Measurements from ENCODE around the gene DLX1.

DLX1 gene

GRCh38 chr2:172129404-172129803, 44.1 kb downstream of the DLX1 start:
- no peaks in the 10 kb centered on the region for H3K9me3 ChIP-seq (ENCODE audit: control insufficient read depth, insufficient read depth, low read depth, low read length)
- no peak overlapping the region for H3K4me3 ChIP-seq (ENCODE audit: low read depth, low read length)
- H3K36me3 ChIP-seq (ENCODE audit: control insufficient read depth in 2 of 2, insufficient read depth in 1 of 2, low read length in 2 of 2) = no peaks in the 10 kb centered on the region
- ChIA-PET CTCF (interaction anchor here (0.6 to 3.6 kb wide), 9 partner anchors 9 to 557 kb away, joined by 3 to 30 read pairs (median 3); no protein-coding TSS in a partner anchor), POLR2A (no interaction called here)
- H3K27ac ChIP-seq (ENCODE audit: extremely low read depth, low read depth, low read length) = no peak overlapping the region
- no peaks in the 10 kb centered on the region for H3K4me1 ChIP-seq (ENCODE audit: control insufficient read depth, insufficient read depth, low read length)
- TF ChIP-seq GLIS1 (tag by site-specific recombination; IDR thresholded peaks at IDR 0.05) = no peak
- TF ChIP-seq ZNF843 (tag by site-specific recombination; IDR thresholded peaks at IDR 0.05) = no peak
- TF ChIP-seq ZNF701 (tag by site-specific recombination; IDR thresholded peaks at IDR 0.05) = no peak
- no peak for TF ChIP-seq PRDM6 (tag by site-specific recombination; IDR thresholded peaks at IDR 0.05)
- no peak for TF ChIP-seq ZNF518A (tag by site-specific recombination; conservative IDR thresholded peaks at IDR 0.05; ENCODE audit: low read depth)
- no peak for TF ChIP-seq ZNF513 (tag by site-specific recombination; IDR thresholded peaks at IDR 0.05)
- no peak for TF ChIP-seq ZNF341 (tag by site-specific recombination; IDR thresholded peaks at IDR 0.05; ENCODE audit: low read depth)
- TF ChIP-seq ZNF555 (tag by site-specific recombination; conservative IDR thresholded peaks at IDR 0.05) = no peak
- no peak for TF ChIP-seq ZNF548 (tag by site-specific recombination; IDR thresholded peaks at IDR 0.05)
- TF ChIP-seq ZBTB21 (tag by site-specific recombination; IDR thresholded peaks at IDR 0.05) = no peak
- no peak for TF ChIP-seq ZNF112 (tag by site-specific recombination; IDR thresholded peaks at IDR 0.05)
- TF ChIP-seq ZNF707 (tag by site-specific recombination; IDR thresholded peaks at IDR 0.05) = no peak
- no peak for TF ChIP-seq ZNF621 (tag by site-specific recombination; IDR thresholded peaks at IDR 0.05)
- no peak for TF ChIP-seq ZNF830 (tag by site-specific recombination; IDR thresholded peaks at IDR 0.05; ENCODE audit: low read depth)
- no peak for TF ChIP-seq ZNF549 (tag by site-specific recombination; IDR thresholded peaks at IDR 0.05)
- no peak for TF ChIP-seq HOXD13 (CRISPR knock-in tag; IDR thresholded peaks at IDR 0.05; ENCODE audit: borderline replicate concordance)
- TF ChIP-seq ZFP41 (tag by site-specific recombination; IDR thresholded peaks at IDR 0.05; ENCODE audit: borderline replicate concordance) = no peak
- TF ChIP-seq ZNF280D (tag by site-specific recombination; IDR thresholded peaks at IDR 0.05) = no peak
- TF ChIP-seq ZNF571 (tag by site-specific recombination; IDR thresholded peaks at IDR 0.05) = no peak
